ENCODE data around the gene PIK3CD.
A peak's percentile ranks its signal among the peaks of the same experiment; 100 is the strongest.
"Not testable (repeated sequence)": the region's sequence is repeated elsewhere in the genome, so short reads cannot be mapped to it uniquely, and the experiment has no call there.

PIK3CD gene

DNA sequence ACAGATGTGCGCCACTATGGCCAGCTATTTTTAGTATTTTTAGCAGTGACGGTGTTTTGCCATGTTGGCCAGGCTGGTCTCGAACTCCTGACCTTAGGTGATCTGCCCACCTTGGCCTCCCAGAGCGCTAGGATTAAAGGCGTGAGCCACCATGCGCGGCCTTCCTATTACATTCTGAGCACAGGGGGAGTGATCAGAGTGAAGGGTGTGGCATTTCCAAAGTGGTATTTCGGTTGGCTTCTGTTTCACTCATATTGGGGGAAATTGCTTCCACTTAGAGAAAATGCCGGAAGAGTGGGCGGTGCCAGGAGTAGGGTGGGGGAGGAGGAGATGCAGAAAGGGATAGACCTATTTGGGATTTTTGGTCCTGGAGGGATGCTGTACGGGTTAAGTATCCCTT lies 4.3 kb downstream of the PIK3CD start:
- no peak for DNase-seq

DNA sequence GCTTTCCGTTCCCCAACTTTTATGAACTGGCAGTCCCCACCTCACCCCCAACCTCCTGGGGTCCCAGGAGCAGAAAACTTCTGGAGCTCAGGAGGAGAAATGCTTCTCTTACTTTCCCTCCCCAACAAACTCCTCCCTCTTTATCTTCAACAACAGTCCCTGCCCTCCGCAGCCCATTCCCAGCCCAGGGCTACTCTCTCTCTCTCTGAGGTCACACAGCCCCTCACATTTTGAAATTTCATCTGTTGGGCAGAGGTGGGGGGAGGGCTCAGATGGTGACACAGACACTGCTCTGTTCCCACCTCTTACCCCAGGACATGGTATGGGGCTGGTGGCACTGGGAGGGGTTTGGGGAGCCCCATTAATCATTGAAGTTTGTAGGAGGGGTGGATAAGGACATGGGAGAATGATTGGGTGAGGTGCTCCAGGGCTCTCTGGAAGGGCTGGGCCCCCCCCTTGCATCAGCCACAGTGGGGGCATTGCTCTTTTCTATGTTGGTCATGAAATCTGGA lies 6.0 kb downstream of the PIK3CD start:
- DNase-seq, result no peak

DNA sequence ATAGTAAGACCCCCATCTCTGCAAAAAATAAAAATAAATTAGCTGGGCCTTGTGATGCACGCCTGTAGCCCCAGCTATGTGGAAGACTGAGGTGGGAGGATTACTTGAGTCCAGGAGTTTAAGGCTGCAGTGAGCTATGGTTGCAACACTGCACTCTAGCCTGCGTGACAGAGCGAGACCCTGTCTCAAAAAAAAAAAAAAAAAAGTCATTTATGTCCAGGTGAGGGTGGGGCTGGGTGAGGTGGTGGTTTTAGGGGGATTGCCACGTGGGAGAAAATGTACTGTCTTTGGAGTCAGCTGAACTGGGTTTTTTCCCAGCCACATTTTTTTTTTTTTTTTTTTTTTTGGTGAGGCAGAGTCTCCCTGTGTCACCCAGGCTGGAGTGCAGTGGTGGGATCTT lies 6.7 kb downstream of the PIK3CD start:
- no peak for DNase-seq

DNA sequence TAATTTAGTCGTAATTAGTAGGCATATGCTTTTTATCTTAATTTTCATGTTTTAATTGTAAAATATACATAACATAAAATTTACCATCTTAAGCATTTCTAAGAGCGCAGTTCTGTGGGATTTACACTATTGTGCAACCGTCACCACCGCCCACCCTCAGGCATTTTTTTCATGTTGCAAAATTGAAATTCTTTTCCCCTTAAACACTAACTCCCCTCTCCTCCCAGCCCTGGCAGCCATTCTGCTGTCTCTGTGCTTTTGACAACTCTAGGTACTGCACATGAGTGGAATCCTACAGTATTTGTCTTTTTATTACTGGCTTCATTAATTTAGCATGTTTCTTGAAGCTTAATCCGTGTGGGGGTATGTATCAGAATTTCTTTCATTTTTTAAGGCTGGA lies 7.8 kb downstream of the PIK3CD start:
- no peak for DNase-seq

DNA sequence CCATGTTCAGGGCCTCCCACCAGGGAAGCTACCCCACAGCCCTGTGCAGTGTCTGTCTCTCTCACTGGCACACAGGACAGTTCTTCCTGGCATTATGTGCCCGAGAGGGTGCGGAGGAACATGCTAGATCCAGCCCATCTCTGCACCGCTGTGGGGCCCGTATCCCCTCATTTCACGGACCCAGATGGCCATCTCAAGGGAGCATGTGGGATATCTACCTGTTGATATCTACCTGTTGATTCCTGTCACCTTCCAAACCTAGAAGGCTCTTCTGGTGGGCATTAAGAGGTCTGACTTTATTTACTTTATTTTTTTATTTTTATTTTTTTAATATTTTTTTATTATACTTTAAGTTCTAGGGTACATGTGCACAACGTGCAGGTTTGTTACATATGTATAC lies 11.7 kb downstream of the PIK3CD start:
- no peak for DNase-seq

- no peak for DNase-seq
Observed at GRCh38 chr1:9665193-9665592, 13.7 kb downstream of the PIK3CD start.

- DNase-seq, result no peak
Observed at GRCh38 chr1:9668080-9668479, 16.5 kb downstream of the PIK3CD start.

DNA sequence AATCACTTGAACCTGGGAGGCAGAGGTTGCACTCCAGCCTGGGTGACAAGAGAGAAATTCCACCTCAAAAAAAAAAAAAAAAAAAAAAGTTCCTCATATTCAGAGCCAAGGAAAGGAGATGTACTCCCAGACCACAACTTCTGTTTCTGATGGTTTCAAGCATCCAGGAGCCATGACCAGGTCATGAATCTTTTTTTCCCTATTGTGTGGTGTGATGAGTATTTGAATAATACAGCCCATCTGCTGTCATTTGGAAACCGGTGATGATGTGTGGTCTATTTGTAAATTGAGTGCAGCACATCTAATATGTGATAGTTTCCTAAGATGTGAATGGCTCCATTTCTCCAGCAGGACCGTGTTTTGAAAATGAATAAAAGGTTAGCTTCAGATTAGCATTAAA lies 18.6 kb downstream of the PIK3CD start:
- no peak for DNase-seq

DNA sequence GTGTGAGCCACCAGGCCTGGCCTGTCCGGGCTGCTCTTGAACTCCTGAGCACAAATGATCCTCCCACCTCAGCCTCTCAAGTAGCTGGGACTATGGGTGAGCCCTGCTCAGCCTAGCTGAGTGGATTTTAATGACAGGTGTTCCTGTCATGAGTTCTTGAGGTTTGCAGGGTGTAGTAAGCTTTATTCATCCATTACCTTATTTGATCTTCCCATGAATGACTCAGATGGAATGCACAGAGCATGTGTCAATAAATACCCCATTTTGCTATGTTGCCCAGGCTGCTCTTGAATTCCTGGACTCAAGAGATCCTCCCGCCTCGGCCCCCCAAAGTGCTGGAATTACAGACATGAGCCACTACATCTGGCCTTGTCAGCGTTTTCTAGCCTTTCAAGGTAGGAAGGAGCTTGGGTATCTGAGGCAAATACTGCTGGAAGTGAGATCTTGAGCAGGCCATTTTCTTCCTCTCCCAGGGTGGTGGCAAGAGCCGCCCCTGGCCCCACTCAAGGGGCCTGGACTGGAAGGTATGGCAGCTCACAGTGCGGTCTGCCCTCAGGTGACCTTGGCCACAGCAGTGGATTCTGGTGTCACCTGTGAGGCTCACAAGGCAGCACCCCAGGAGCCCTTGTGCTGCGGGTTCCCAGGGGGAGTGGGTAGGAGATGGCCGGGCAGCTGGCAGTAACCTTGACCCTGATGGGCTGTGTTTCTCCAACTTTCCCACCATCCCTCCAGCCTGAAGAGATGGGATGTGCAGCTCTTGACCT lies 20.0 kb downstream of the PIK3CD start:
- no peak for DNase-seq

DNA sequence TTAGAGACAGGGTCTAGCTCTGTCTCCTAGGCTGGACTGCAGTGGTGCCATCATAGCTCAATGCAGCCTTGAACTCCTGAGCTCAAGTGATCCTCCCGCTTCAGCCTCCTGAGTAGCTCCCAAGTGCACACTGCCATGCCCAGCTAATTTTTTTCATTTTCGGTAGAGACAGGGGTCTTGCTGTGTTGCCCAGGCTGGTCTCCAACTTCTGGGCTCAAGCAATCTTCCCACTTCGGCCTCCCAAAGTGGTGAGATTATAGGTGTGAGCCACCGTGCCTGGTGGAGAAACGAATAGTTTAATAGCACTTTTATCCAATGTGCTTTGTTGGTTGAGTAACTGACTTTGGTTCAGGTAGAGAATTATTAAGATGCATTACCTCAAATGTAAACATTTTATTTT lies 20.9 kb downstream of the PIK3CD start:
- no peak for DNase-seq

DNA sequence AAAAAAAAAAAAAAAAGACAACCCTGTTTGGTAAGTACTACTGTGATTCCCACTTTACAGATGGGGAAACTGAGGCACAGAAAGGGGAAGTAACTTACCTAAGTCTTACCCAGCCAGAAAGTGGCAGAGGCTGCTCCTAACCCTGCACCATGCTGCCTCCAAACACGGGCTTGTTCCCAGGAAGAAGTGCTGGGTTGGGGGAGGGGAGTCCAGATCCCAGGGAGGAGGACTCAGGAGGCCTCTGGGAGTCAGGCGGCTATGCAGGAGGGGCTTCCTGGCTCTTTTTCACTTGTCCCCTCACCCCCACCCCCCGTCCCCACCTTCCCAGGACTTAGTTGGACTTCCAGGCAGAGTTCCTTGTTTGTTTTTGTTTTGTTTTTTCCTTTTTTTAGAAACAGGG lies 23.9 kb downstream of the PIK3CD start:
- DNase-seq, result no peak

DNA sequence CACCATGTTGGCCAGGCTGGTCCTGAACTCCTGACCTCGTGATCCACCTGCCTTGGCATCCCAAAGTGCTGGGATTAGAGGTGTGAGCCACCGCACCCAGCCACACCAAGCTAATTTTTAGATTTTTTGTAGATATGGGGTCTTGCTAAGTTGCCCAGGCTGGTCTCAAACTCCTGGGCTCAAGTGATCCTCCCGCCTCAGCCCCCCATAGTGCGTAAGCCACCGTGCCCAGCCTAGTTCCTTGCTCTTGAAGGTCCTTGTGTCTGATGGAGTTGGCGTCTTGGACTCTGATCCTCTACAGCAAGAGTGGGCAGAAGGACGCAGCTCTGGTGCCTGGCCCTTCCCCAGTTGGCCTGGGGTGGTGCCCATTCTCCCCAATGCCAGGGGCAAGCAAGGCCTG lies 24.6 kb downstream of the PIK3CD start:
- not testable (repeated sequence) for DNase-seq

DNA sequence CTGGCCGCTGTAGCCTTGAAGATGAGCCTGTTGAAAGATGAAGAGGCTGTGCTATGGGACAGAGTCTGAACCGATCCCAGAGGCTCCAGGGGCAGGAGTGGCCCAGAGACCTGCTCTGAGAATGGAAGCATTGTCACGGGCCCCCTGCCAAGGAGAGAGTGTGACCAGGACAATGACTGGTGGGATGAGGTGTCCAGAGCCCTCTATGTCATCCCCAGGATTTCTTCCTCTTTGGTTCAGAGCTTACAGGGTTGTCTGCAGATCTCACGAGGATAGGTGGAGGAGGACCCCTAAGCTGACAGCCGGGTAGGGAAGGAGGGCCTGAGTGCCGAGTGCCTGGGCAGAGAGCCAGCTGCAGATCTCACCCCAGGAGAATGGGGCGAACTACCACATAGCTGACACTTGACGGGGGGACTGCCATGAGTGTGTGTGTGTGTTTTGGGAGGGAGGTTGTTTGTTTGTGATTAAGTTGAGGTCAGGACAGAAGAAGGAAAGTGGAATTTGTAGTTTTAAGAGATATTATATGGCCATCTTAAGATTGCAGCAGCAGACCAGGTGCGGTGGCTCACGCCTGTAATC lies 25.4 kb downstream of the PIK3CD start:
- DNase-seq, result no peak

- DNase-seq, result no peak
Observed at GRCh38 chr1:9680091-9680490, 28.6 kb downstream of the PIK3CD start.

- DNase-seq, result no peak
Observed at GRCh38 chr1:9680828-9681227, 29.3 kb downstream of the PIK3CD start.

- DNase-seq, result no peak
Observed at GRCh38 chr1:9684801-9685200, 33.3 kb downstream of the PIK3CD start.

DNA sequence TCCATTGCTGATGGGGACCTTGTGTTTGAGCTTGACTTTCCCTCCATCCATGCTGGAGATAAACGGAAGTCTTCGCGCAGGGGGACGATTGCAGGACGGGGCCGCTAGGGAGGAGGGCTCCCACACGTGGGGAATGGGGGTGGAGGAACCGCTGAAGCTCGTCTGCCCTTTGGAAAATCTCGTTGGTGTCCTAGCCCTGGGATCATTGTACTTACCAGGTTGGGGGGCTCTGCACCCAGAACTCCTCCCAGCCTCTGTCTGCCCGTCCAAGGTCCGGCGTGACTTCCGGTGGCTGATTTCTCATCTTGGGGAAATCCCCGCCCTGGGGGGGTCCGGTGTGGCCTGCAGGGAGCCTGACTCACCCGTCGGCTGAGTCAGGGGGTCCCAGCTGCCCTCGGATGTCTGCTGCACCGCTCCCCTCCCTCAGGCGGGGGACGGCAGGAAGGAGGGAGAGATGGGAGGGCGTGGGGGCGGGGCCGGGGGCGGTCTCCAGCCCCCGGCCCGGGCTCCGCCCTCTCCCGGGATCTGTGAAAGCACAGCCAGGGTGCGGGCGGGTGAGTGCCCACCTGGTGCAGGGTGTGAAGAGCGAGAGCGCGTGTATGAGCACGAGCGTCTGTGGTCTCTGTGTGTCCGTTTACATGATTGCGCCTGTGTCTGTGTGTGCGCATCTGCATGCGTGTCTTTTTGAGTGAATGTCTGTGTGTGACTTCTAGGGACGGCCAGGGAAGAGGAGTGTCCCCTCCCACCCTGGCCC lies 35.8 kb downstream of the PIK3CD start:
- peak; percentile 47 to 77 for DNase-seq

GRCh38 chr1:9687874-9688582 lies 36.5 kb downstream of the PIK3CD start:
- peak in 1 of 2 experiments; percentile 32 for DNase-seq

DNA sequence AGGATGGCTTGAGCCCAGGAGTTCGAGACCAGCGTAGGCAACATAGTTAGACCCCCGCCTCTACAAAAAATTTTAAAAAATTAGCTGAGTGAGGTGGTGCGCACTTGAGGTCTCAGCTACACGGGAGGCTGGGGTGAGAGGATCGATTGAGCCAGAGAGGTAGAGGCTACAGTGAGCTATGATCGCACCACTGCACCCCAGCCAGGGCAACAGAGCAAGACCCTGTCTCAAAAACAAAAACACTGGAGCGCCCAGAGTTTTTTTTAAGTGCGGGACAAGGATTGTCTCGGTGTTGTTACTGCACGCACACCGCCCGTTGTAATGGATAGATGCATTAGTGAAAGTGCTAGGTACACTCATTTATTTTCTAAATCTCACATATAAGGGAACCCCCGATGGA lies 37.1 kb downstream of the PIK3CD start:
- DNase-seq, result no peak

GRCh38 chr1:9689011-9689706 lies 37.6 kb downstream of the PIK3CD start:
- peak; percentile 64 to 80 for DNase-seq

GRCh38 chr1:9689971-9690381 lies 38.4 kb downstream of the PIK3CD start:
- no peak for DNase-seq

DNA sequence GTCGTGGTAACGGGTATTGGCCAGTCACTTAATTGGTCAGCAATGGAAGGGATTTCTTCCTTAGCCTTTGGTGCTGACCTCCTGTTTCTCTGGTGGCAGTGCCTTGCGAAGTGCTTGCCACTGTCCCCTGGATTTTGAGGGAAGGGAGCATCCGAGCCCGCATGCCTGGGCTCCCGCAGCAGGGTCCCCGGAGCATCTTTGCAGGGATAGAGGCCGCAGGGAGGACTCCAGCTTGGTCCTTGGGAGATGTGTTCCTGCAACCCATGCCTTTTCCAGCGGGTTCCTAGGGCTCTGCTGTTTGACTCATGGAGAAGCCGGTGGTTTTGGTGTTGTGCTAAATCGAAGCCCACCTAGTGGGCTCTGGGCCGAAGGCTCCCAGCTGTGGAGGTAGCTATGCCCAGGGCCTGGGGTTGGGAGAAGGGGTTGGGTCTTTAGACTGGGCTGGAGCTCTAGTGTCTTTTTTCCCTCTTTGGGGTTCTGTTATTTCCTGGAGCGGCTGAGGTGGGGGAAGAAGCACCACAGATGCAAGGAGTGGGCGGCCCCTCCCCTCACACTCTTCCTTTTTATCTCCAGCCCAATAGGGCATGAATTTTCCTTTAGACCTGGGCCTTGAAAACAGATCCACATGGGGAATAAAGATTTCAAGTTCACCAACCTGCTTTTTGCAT lies 39.0 kb downstream of the PIK3CD start:
- DNase-seq, result no peak

Measured in SHP77 (cell line).